ENCODE data around the gene RSF1. TPM values are rescaled to one million over a fixed set of nuclear protein-coding genes. Genes with fewer than 3 reads are reported as not detected.

RSF1 gene
- total RNA-seq, 1 experiment from 2014 or later, result 43.1 TPM

- TF ChIP-seq EZH2phosphoT487 (IDR thresholded peaks at IDR 0.05; ENCODE audit: borderline replicate concordance), result no peak
- no peak for TF ChIP-seq SP1 (IDR thresholded peaks at IDR 0.05; ENCODE audit: low read depth)
- no peak for TF ChIP-seq SIN3A (IDR thresholded peaks at IDR 0.05; ENCODE audit: low read depth)
- TF ChIP-seq CBX3 (IDR thresholded peaks at IDR 0.05; ENCODE audit: low read depth), result no peak
- TF ChIP-seq JUND (IDR thresholded peaks at IDR 0.05), result no peak
- TF ChIP-seq CEBPB (IDR thresholded peaks at IDR 0.05; ENCODE audit: low read depth), result no peak
- TF ChIP-seq ZNF274 (IDR thresholded peaks at IDR 0.05; ENCODE audit: low read depth, low read length), result no peak
- TF ChIP-seq TCF7L2 (IDR thresholded peaks at IDR 0.05; ENCODE audit: borderline replicate concordance, extremely low read depth, insufficient read depth, insufficient read length), result no peak
- TF ChIP-seq MAX (IDR thresholded peaks at IDR 0.05), result no peak
- no peak for TF ChIP-seq SRF (IDR thresholded peaks at IDR 0.05; ENCODE audit: low read depth)
- no peak for TF ChIP-seq EZH2 (IDR thresholded peaks at IDR 0.05)
- no peak for TF ChIP-seq ATF3 (IDR thresholded peaks at IDR 0.05)
- no peak for TF ChIP-seq FOSL1 (IDR thresholded peaks at IDR 0.05; ENCODE audit: low read depth)
- no peak for TF ChIP-seq RAD21 (IDR thresholded peaks at IDR 0.05; ENCODE audit: low read depth)
- no peak for TF ChIP-seq REST (IDR thresholded peaks at IDR 0.05; ENCODE audit: low read depth)
- TF ChIP-seq POLR2A (IDR thresholded peaks at IDR 0.05; ENCODE audit: borderline replicate concordance, extremely low read depth, insufficient read depth, insufficient read length), result no peak
- TF ChIP-seq ZBTB33 (IDR thresholded peaks at IDR 0.05; ENCODE audit: extremely low read depth, insufficient replicate concordance, low read length), result no peak
- H3K4me2 ChIP-seq (ENCODE audit: low read length), result no peak overlapping the region
- no peak overlapping the region for H3K27ac ChIP-seq (ENCODE audit: low read depth, low read length)
- no peak overlapping the region for H2AFZ ChIP-seq (ENCODE audit: low read depth, low read length, poor library complexity, severe bottlenecking)
- intact Hi-C loops (cut with micrococcal nuclease), result no loop called here
- no peak overlapping the region for H3K9ac ChIP-seq (ENCODE audit: low read length)
- DNase-seq (ENCODE audit: low read depth, low spot score) (no peak), ATAC-seq (no peak)
- H3K4me1 ChIP-seq (ENCODE audit: control insufficient read depth in 1 of 2, insufficient read depth in 2 of 2, low read length in 2 of 2), result no peaks in the 10 kb centered on the region
- ChIA-PET CTCF (no interaction called here), RAD21 (ENCODE audit: low non-redundant PET in 1 of 2, low total read pairs in 2 of 2, uncharacterized antibody in 2 of 2, unreplicated experiment in 2 of 2) (no interaction called here), POLR2A (no interaction called here)
- H3K4me3 ChIP-seq (replicated peaks in 1 of 2; ENCODE audit: low read depth in 1 of 2, low read length in 2 of 2), result no peak overlapping the region
- H3K9me3 ChIP-seq (ENCODE audit: control insufficient read depth in 1 of 2, insufficient read depth in 1 of 2, low read depth in 1 of 2, low read length in 2 of 2), result peaks cover 3 to 9% of the 10 kb centered on the region in 2 experiments; a peak in 2 of 4 replicates
- H3K9me2 ChIP-seq (ENCODE audit: insufficient read depth), result no peaks in the 10 kb centered on the region
- H3K79me2 ChIP-seq (ENCODE audit: insufficient read depth, low read length), result no peaks in the 10 kb centered on the region
- no peaks in the 10 kb centered on the region for H4K20me1 ChIP-seq (ENCODE audit: insufficient read depth)
- BruUV-seq (replicated peaks), result no TSS peak
- H3K36me3 ChIP-seq (ENCODE audit: control insufficient read depth in 1 of 2, insufficient read depth in 2 of 2, low read length in 2 of 2), result no peaks in the 10 kb centered on the region
- no peaks in the 10 kb centered on the region for H3K27me3 ChIP-seq (ENCODE audit: insufficient read depth, low read length)
Observed at GRCh38 chr11:77734890-77735289, 85.6 kb downstream of the RSF1 start.

Data from HCT116 (cell line).